Endothelial cell of umbilical vein (primary cell): ENCODE results near the gene TRAPPC12. TPM values are rescaled to one million over a fixed set of nuclear protein-coding genes. Genes with fewer than 3 reads are reported as not detected.

Experiments
- BruUV-seq: library from RNA; stranded (reverse); fragments of 400-500 nt; replicated peaks from 2 replicates; lab custom pipeline; 2021; lab: Mats Ljungman, UMichigan
- CTCF ChIA-PET: fragments of 300-600, 350-600 bp; sonication (Branson Sonifier 250); formaldehyde crosslinking; loops from one replicate; lab custom pipeline; 2021; ENCODE audit warnings: antibody characterized with exemption, inconsistent platforms; lab: Charles Lee
- POLR2A ChIA-PET: fragments of 300-600, 350-600 bp; sonication (Branson Sonifier 250); formaldehyde crosslinking; loops from one replicate; lab custom pipeline; 2021; ENCODE audit warnings: antibody characterized with exemption, inconsistent platforms; lab: Charles Lee
- DNase-seq: peaks from one replicate; pipeline ENCODE4 v3.0.0-alpha.2; 2011; ENCODE audit warnings: low read depth, low spot score
- FAIRE-seq: peaks from 2 replicates; lab custom pipeline; 2011; peaks lifted over from hg19 to GRCh38; lab: Jason Lieb, UNC
- H2AFZ ChIP-seq: 2 replicates; pipeline ENCODE4 v1.6.0; 2012; ENCODE audit warnings: low read depth, low read length, control low read depth, inconsistent platforms
- H3K27ac ChIP-seq: 2 replicates; pipeline ENCODE4 v1.5.1; 2011; ENCODE audit warnings: low read depth, mild to moderate bottlenecking, control low read depth, low read length, moderate library complexity; ENCODE audit not compliant: insufficient read depth
- H3K27me3 ChIP-seq, 2 experiments: 2 replicates each; pipeline versions ENCODE4 v1.6.0 to v1.6.1; 2011; ENCODE audit warnings: low read length in 2 of 2, mixed read lengths in 1 of 2; ENCODE audit not compliant: control insufficient read depth in 2 of 2, insufficient read depth in 2 of 2
- H3K36me3 ChIP-seq, 2 experiments: 2 replicates in 1 of 2; 3 replicates in 1 of 2; pipeline ENCODE4 v1.5.1; 2011; ENCODE audit warnings: low read length in 2 of 2, mild to moderate bottlenecking in 1 of 2, moderate library complexity in 1 of 2; ENCODE audit not compliant: control insufficient read depth in 2 of 2, insufficient read depth in 2 of 2; ENCODE audit errors: extremely low read depth in 1 of 2
- H3K4me1 ChIP-seq: 3 replicates; pipeline ENCODE4 v1.5.1; 2011; ENCODE audit warnings: mild to moderate bottlenecking, low read length; ENCODE audit not compliant: control insufficient read depth, insufficient read depth; ENCODE audit errors: extremely low read depth
- H3K4me2 ChIP-seq: 2 replicates; pipeline ENCODE4 v1.6.1; 2011; ENCODE audit warnings: low read length, control low read depth, mixed read lengths; ENCODE audit not compliant: insufficient read depth
- H3K4me3 ChIP-seq, 3 experiments: fragments of 200-600 bp in 1 of 3; sonication (generic), shearing (Covaris generic) in 1 of 3; replicated peaks in 1 of 3; 2 replicates each; pipeline ENCODE4 v1.5.1; 2011 to 2016; ENCODE audit warnings: control low read depth in 3 of 3, low read length in 3 of 3, mild to moderate bottlenecking in 2 of 3, inconsistent platforms in 1 of 3, low read depth in 1 of 3, moderate library complexity in 1 of 3; ENCODE audit not compliant: insufficient read depth in 1 of 3
- H3K79me2 ChIP-seq: 2 replicates; pipeline ENCODE4 v1.6.0; 2012; ENCODE audit warnings: low read length, inconsistent platforms; ENCODE audit not compliant: control insufficient read depth, insufficient read depth
- H3K9ac ChIP-seq: replicated peaks from 2 replicates; pipeline ENCODE3; 2011; ENCODE audit warnings: low read length, control low read depth; ENCODE audit not compliant: insufficient read depth; ENCODE audit errors: extremely low read depth
- H3K9me1 ChIP-seq: replicated peaks from 3 replicates; pipeline ENCODE4 v1.6.0; 2011; ENCODE audit warnings: mild to moderate bottlenecking, low read length; ENCODE audit not compliant: control insufficient read depth, insufficient read depth; ENCODE audit errors: extremely low read depth
- H3K9me3 ChIP-seq: replicated peaks from 2 replicates; pipeline ENCODE4 v1.5.1; 2012; ENCODE audit warnings: low read length, inconsistent platforms; ENCODE audit not compliant: control insufficient read depth, insufficient read depth
- H4K20me1 ChIP-seq: replicated peaks from 2 replicates; pipeline ENCODE3; 2011; ENCODE audit warnings: mild to moderate bottlenecking, low read length; ENCODE audit not compliant: control insufficient read depth, insufficient read depth; ENCODE audit errors: extremely low read depth
- EZH2 ChIP-seq: IDR thresholded peaks from 2 replicates; pipeline ENCODE4 v1.6.1; 2012; ENCODE audit warnings: borderline replicate concordance, low read depth, mild to moderate bottlenecking, moderate library complexity, low read length, inconsistent platforms; ENCODE audit not compliant: severe bottlenecking
- FOS ChIP-seq: IDR thresholded peaks from 2 replicates; pipeline ENCODE4 v1.6.1; 2011; ENCODE audit warnings: mild to moderate bottlenecking, low read length, moderate library complexity, borderline replicate concordance; ENCODE audit not compliant: insufficient read depth
- GATA2 ChIP-seq: IDR thresholded peaks from 2 replicates; pipeline ENCODE4 v1.7.0; 2011; ENCODE audit warnings: low read depth, mild to moderate bottlenecking, moderate library complexity, mixed read lengths, low read length; ENCODE audit not compliant: insufficient read length, insufficient read depth
- JUN ChIP-seq: IDR thresholded peaks from 2 replicates; pipeline ENCODE4 v1.6.1; 2011; ENCODE audit warnings: borderline replicate concordance, low read depth; ENCODE audit not compliant: insufficient read length, insufficient read depth
- MAX ChIP-seq: IDR thresholded peaks from 2 replicates; pipeline ENCODE4 v1.6.1; 2011; ENCODE audit not compliant: insufficient read depth, insufficient read length
- MYC ChIP-seq: IDR thresholded peaks from one replicate; pipeline ENCODE4 v1.6.1; 2011; ENCODE audit warnings: mild to moderate bottlenecking, low read depth, low read length
- POLR2A ChIP-seq: IDR thresholded peaks from 2 replicates; pipeline ENCODE4 v1.6.1; 2012; ENCODE audit warnings: low read depth, mild to moderate bottlenecking, control low read depth, low read length
- POLR2AphosphoS5 ChIP-seq: IDR thresholded peaks from 2 replicates; pipeline ENCODE4 v1.6.1; 2012; ENCODE audit warnings: low read depth, mild to moderate bottlenecking, control low read depth, low read length, moderate library complexity; ENCODE audit not compliant: insufficient read depth
- dilution Hi-C: fragments of 300-500 bp; cut with MboI; formaldehyde crosslinking; loops from one replicate; pipeline ENCODE4 v1.15.0; 2019; ENCODE audit warnings: low sequenced_read_pairs; ENCODE audit not compliant: extremely low pct_ligation_motif_present
- intact Hi-C: fragments of 100-400 bp; cut with micrococcal nuclease; formaldehyde crosslinking; loops from one replicate; pipeline ENCODE4 v1.10.0; 2022
- polyA plus RNA-seq, 4 experiments: library from polyadenylated mRNA; depleted of rRNA in 3 of 4; stranded (reverse) in 3 of 4; unstranded in 1 of 4; fragments of >200 nt; gene quantifications; 2 replicates each; pipeline versions ENCODE4 v1.2.1 to v1.2.3, GENCODE V29; 2011 to 2012; ENCODE audit warnings: missing spikeins in 1 of 4
- total RNA-seq: library from RNA; stranded (reverse); gene quantifications from 2 replicates; pipeline ENCODE4 v1.2.3, GENCODE V29; 2021
- TF ChIP-seq, protein P1 (sequence below), 2 donors: IDR thresholded peaks; 1 replicate in 1 of 2; 2 replicates in 1 of 2; pipeline ENCODE4 v1.5.1; 2011; ENCODE audit warnings: low read length in 2 of 2, mild to moderate bottlenecking in 2 of 2, moderate library complexity in 2 of 2, control low read depth in 1 of 2, inconsistent platforms in 1 of 2, low read depth in 1 of 2; ENCODE audit not compliant: insufficient read depth in 1 of 2; ENCODE audit errors: extremely low read depth in 1 of 2

The TRAPPC12 gene
- total and polyA plus RNA-seq, 2 donors (not counting 3 experiments of a cell fraction or from before 2014, with no cell fraction given): 47.5 to 81.5 TPM

DNA sequence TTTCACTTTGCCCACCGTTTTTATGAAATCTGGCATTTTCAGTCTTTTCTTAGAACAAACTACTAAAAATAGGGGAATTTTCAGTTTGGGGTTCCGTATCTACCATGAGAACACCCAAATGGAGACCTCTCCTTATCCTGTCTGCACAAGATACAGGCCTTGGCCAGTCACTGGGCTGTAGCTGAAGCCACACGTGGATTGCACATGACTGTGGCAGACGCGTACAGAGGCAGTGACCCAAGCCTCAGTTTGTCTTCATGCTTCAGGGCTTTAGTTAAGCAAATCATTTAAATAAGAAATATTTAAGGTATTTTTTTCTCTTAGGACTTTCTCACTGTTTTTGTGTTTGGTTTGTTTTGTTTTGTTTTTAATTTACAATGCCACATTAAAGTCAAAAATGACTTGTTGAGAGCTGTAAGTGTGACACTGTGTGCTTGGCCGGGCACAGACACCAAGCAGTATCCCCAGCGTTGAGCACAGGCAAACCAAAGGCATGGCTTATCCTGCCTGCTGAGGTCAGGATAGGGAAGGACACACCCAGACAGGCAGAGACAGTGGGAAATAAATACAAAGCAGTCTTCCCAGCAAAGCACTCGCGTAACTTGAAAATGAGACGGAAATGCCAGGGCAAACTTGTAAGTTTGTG lies 53.3 kb downstream of the TRAPPC12 start:
- H3K9ac ChIP-seq: no peak overlapping the region
- peaks cover 2 to 8% of the 10 kb centered on the region in 2 experiments for H3K36me3 ChIP-seq
- intact Hi-C loops: no loop called here
- no peaks in the 10 kb centered on the region for H3K4me1 ChIP-seq
- H3K4me2 ChIP-seq: no peak overlapping the region
- no peak overlapping the region for H3K4me3 ChIP-seq
- TF ChIP-seq MYC (no peak), POLR2AphosphoS5 (no peak), EZH2 (no peak), FOS (no peak), MAX (no peak), POLR2A (no peak), GATA2 (no peak), JUN (no peak)
- TF ChIP-seq, protein P1, sequence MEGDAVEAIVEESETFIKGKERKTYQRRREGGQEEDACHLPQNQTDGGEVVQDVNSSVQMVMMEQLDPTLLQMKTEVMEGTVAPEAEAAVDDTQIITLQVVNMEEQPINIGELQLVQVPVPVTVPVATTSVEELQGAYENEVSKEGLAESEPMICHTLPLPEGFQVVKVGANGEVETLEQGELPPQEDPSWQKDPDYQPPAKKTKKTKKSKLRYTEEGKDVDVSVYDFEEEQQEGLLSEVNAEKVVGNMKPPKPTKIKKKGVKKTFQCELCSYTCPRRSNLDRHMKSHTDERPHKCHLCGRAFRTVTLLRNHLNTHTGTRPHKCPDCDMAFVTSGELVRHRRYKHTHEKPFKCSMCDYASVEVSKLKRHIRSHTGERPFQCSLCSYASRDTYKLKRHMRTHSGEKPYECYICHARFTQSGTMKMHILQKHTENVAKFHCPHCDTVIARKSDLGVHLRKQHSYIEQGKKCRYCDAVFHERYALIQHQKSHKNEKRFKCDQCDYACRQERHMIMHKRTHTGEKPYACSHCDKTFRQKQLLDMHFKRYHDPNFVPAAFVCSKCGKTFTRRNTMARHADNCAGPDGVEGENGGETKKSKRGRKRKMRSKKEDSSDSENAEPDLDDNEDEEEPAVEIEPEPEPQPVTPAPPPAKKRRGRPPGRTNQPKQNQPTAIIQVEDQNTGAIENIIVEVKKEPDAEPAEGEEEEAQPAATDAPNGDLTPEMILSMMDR (IDR thresholded peaks at IDR 0.05; ENCODE audit: extremely low read depth in 1 of 2, insufficient read depth in 1 of 2, low read depth in 1 of 2, low read length in 2 of 2): no peak
- H3K9me3 ChIP-seq: no peaks in the 10 kb centered on the region
- CTCF ChIA-PET: interaction anchor here (1.8 to 1.9 kb wide), 2 partner anchors 10 to 30 kb away, joined by 12 to 18 read pairs; no protein-coding TSS in a partner anchor
- no peaks in the 10 kb centered on the region for H3K79me2 ChIP-seq
- no peak overlapping the region for H3K27ac ChIP-seq
- H3K27me3 ChIP-seq: no peaks in the 10 kb centered on the region
- no peak overlapping the region for H2AFZ ChIP-seq
- dilution Hi-C loops: no loop called here
- DNase-seq (no peak), FAIRE-seq (no peak)
- H4K20me1 ChIP-seq: no peaks in the 10 kb centered on the region
- POLR2A ChIA-PET: no interaction called here
- no peaks in the 10 kb centered on the region for H3K9me1 ChIP-seq
- no TSS peak for BruUV-seq
